ENCODE data around the gene LTBP1. TPM values are rescaled to one million over a fixed set of nuclear protein-coding genes. Genes with fewer than 3 reads are reported as not detected.

The LTBP1 gene
- total RNA-seq, 2 experiments from 2014 or later: 0.10 to 0.14 TPM

GRCh38 chr2:33419581-33420200 lies 472.9 kb downstream of the LTBP1 start:
- CTCF ChIA-PET: interaction anchor here (1.0 kb wide), 1 partner anchor 164 kb away, joined by 3 read pairs; no protein-coding TSS in a partner anchor
- no peaks in the 10 kb centered on the region for H3K36me3 Mint-ChIP-seq (ENCODE audit: low read depth)
- H3K27me3 Mint-ChIP-seq (ENCODE audit: low read depth): peaks cover 4% of the 10 kb centered on the region
- intact Hi-C loops (cut with micrococcal nuclease): no loop called here
- DNase-seq: no peak
- H3K9me3 Mint-ChIP-seq: no peaks in the 10 kb centered on the region
- no peaks in the 10 kb centered on the region for H3K4me1 Mint-ChIP-seq (ENCODE audit: low read depth)
- no peak overlapping the region for H3K27ac Mint-ChIP-seq
- H3K4me3 Mint-ChIP-seq: no peak overlapping the region

- intact Hi-C loops (cut with micrococcal nuclease): no loop called here
- peaks cover 4% of the 10 kb centered on the region for H3K27me3 Mint-ChIP-seq (ENCODE audit: low read depth)
- no peak overlapping the region for H3K27ac Mint-ChIP-seq
- no peaks in the 10 kb centered on the region for H3K9me3 Mint-ChIP-seq
- no peak for DNase-seq
- H3K36me3 Mint-ChIP-seq (ENCODE audit: low read depth): no peaks in the 10 kb centered on the region
- H3K4me1 Mint-ChIP-seq (ENCODE audit: low read depth): no peaks in the 10 kb centered on the region
- CTCF ChIA-PET: no interaction called here
- no peak overlapping the region for H3K4me3 Mint-ChIP-seq
Measured at GRCh38 chr2:33420726-33421125, 474.0 kb downstream of the LTBP1 start.

GRCh38 chr2:33421820-33422219 lies 475.1 kb downstream of the LTBP1 start:
- intact Hi-C loops (cut with micrococcal nuclease): no loop called here
- Mint-ChIP-seq H3K36me3 (ENCODE audit: low read depth) (no peaks in the 10 kb centered on the region), H3K27me3 (ENCODE audit: low read depth) (peaks cover 4% of the 10 kb centered on the region), H3K9me3 (no peaks in the 10 kb centered on the region), H3K27ac (no peak overlapping the region), H3K4me1 (ENCODE audit: low read depth) (no peaks in the 10 kb centered on the region), H3K4me3 (no peak overlapping the region)
- no peak for DNase-seq
- CTCF ChIA-PET: no interaction called here

- H3K36me3 Mint-ChIP-seq (ENCODE audit: low read depth): no peaks in the 10 kb centered on the region
- CTCF ChIA-PET: no interaction called here
- no peak overlapping the region for H3K27ac Mint-ChIP-seq
- intact Hi-C loops (cut with micrococcal nuclease): no loop called here
- DNase-seq: no peak
- H3K9me3 Mint-ChIP-seq: peaks cover 1% of the 10 kb centered on the region
- H3K27me3 Mint-ChIP-seq (ENCODE audit: low read depth): peaks cover 1% of the 10 kb centered on the region
- H3K4me3 Mint-ChIP-seq: no peak overlapping the region
- no peaks in the 10 kb centered on the region for H3K4me1 Mint-ChIP-seq (ENCODE audit: low read depth)
Measured at GRCh38 chr2:33425161-33425560, 478.4 kb downstream of the LTBP1 start.

GRCh38 chr2:33425586-33426031 lies 478.9 kb downstream of the LTBP1 start:
- no peak for DNase-seq
- Mint-ChIP-seq H3K27ac (no peak overlapping the region), H3K4me3 (no peak overlapping the region), H3K4me1 (ENCODE audit: low read depth) (no peaks in the 10 kb centered on the region), H3K27me3 (ENCODE audit: low read depth) (peaks cover 1% of the 10 kb centered on the region), H3K9me3 (peaks cover 1% of the 10 kb centered on the region), H3K36me3 (ENCODE audit: low read depth) (no peaks in the 10 kb centered on the region)
- CTCF ChIA-PET: no interaction called here
- intact Hi-C loops (cut with micrococcal nuclease): no loop called here

- H3K27ac Mint-ChIP-seq: no peak overlapping the region
- no peak overlapping the region for H3K4me3 Mint-ChIP-seq
- H3K27me3 Mint-ChIP-seq (ENCODE audit: low read depth): peaks cover 1% of the 10 kb centered on the region
- no peaks in the 10 kb centered on the region for H3K36me3 Mint-ChIP-seq (ENCODE audit: low read depth)
- intact Hi-C loops (cut with micrococcal nuclease): no loop called here
- CTCF ChIA-PET: no interaction called here
- H3K9me3 Mint-ChIP-seq: peaks cover 1% of the 10 kb centered on the region
- no peak for DNase-seq
- H3K4me1 Mint-ChIP-seq (ENCODE audit: low read depth): no peaks in the 10 kb centered on the region
Measured at GRCh38 chr2:33426666-33427231, 480.0 kb downstream of the LTBP1 start.

GRCh38 chr2:33430077-33430476 lies 483.3 kb downstream of the LTBP1 start:
- CTCF ChIA-PET: interaction anchor here (0.7 kb wide), 1 partner anchor 297 kb away, joined by 3 read pairs; no protein-coding TSS in a partner anchor
- intact Hi-C loops (cut with micrococcal nuclease): no loop called here
- peaks cover 1% of the 10 kb centered on the region for H3K9me3 Mint-ChIP-seq
- no peak overlapping the region for H3K4me3 Mint-ChIP-seq
- H3K27me3 Mint-ChIP-seq (ENCODE audit: low read depth): peaks cover 5% of the 10 kb centered on the region
- no peaks in the 10 kb centered on the region for H3K36me3 Mint-ChIP-seq (ENCODE audit: low read depth)
- no peaks in the 10 kb centered on the region for H3K4me1 Mint-ChIP-seq (ENCODE audit: low read depth)
- no peak overlapping the region for H3K27ac Mint-ChIP-seq
- DNase-seq: no peak

GRCh38 chr2:33430856-33431255 lies 484.1 kb downstream of the LTBP1 start:
- intact Hi-C loops (cut with micrococcal nuclease): no loop called here
- H3K27me3 Mint-ChIP-seq (ENCODE audit: low read depth): peaks cover 5% of the 10 kb centered on the region
- no peak for DNase-seq
- H3K4me1 Mint-ChIP-seq (ENCODE audit: low read depth): no peaks in the 10 kb centered on the region
- H3K27ac Mint-ChIP-seq: no peak overlapping the region
- H3K36me3 Mint-ChIP-seq (ENCODE audit: low read depth): no peaks in the 10 kb centered on the region
- peaks cover 1% of the 10 kb centered on the region for H3K9me3 Mint-ChIP-seq
- CTCF ChIA-PET: no interaction called here
- H3K4me3 Mint-ChIP-seq: no peak overlapping the region

GRCh38 chr2:33432871-33433270 lies 486.1 kb downstream of the LTBP1 start:
- CTCF ChIA-PET: no interaction called here
- no peak for DNase-seq
- Mint-ChIP-seq H3K4me1 (ENCODE audit: low read depth) (no peaks in the 10 kb centered on the region), H3K27ac (no peak overlapping the region), H3K9me3 (peaks cover 1% of the 10 kb centered on the region), H3K4me3 (no peak overlapping the region), H3K36me3 (ENCODE audit: low read depth) (no peaks in the 10 kb centered on the region), H3K27me3 (ENCODE audit: low read depth) (peaks cover 7% of the 10 kb centered on the region)
- intact Hi-C loops (cut with micrococcal nuclease): no loop called here

GRCh38 chr2:33433279-33434235 lies 486.8 kb downstream of the LTBP1 start:
- Mint-ChIP-seq H3K4me3 (no peak overlapping the region), H3K36me3 (ENCODE audit: low read depth) (no peaks in the 10 kb centered on the region), H3K27ac (no peak overlapping the region), H3K4me1 (ENCODE audit: low read depth) (no peaks in the 10 kb centered on the region), H3K27me3 (ENCODE audit: low read depth) (peaks cover 6% of the 10 kb centered on the region), H3K9me3 (no peaks in the 10 kb centered on the region)
- CTCF ChIA-PET: interaction anchor here (0.6 kb wide), 1 partner anchor 57 kb away, joined by 3 read pairs; no protein-coding TSS in a partner anchor
- no peak for DNase-seq
- intact Hi-C loops (cut with micrococcal nuclease): no loop called here

GRCh38 chr2:33435518-33435917 lies 488.8 kb downstream of the LTBP1 start:
- H3K27ac Mint-ChIP-seq: no peak overlapping the region
- H3K9me3 Mint-ChIP-seq: no peaks in the 10 kb centered on the region
- H3K4me3 Mint-ChIP-seq: no peak overlapping the region
- no peak for DNase-seq
- H3K27me3 Mint-ChIP-seq (ENCODE audit: low read depth): peaks cover 6% of the 10 kb centered on the region
- CTCF ChIA-PET: no interaction called here
- H3K4me1 Mint-ChIP-seq (ENCODE audit: low read depth): no peaks in the 10 kb centered on the region
- H3K36me3 Mint-ChIP-seq (ENCODE audit: low read depth): no peaks in the 10 kb centered on the region
- intact Hi-C loops (cut with micrococcal nuclease): no loop called here

- H3K27me3 Mint-ChIP-seq (ENCODE audit: low read depth): peaks cover 6% of the 10 kb centered on the region
- H3K36me3 Mint-ChIP-seq (ENCODE audit: low read depth): no peaks in the 10 kb centered on the region
- no peak for DNase-seq
- intact Hi-C loops (cut with micrococcal nuclease): no loop called here
- H3K27ac Mint-ChIP-seq: no peak overlapping the region
- H3K4me1 Mint-ChIP-seq (ENCODE audit: low read depth): no peaks in the 10 kb centered on the region
- no peaks in the 10 kb centered on the region for H3K9me3 Mint-ChIP-seq
- CTCF ChIA-PET: no interaction called here
- no peak overlapping the region for H3K4me3 Mint-ChIP-seq
Measured at GRCh38 chr2:33436083-33436482, 489.3 kb downstream of the LTBP1 start.

Measured in activated naive CD4-positive, alpha-beta T cell treated with anti-CD3 and anti-CD28 coated beads for 36 hours (primary cell).